ENCODE results near the gene FOXN3. TPM values are rescaled to one million over a fixed set of nuclear protein-coding genes. Genes with fewer than 3 reads are reported as not detected.

The FOXN3 gene
- polyA plus RNA-seq, 12 donors: 52.7 to 126 (median 74.8) TPM

DNA sequence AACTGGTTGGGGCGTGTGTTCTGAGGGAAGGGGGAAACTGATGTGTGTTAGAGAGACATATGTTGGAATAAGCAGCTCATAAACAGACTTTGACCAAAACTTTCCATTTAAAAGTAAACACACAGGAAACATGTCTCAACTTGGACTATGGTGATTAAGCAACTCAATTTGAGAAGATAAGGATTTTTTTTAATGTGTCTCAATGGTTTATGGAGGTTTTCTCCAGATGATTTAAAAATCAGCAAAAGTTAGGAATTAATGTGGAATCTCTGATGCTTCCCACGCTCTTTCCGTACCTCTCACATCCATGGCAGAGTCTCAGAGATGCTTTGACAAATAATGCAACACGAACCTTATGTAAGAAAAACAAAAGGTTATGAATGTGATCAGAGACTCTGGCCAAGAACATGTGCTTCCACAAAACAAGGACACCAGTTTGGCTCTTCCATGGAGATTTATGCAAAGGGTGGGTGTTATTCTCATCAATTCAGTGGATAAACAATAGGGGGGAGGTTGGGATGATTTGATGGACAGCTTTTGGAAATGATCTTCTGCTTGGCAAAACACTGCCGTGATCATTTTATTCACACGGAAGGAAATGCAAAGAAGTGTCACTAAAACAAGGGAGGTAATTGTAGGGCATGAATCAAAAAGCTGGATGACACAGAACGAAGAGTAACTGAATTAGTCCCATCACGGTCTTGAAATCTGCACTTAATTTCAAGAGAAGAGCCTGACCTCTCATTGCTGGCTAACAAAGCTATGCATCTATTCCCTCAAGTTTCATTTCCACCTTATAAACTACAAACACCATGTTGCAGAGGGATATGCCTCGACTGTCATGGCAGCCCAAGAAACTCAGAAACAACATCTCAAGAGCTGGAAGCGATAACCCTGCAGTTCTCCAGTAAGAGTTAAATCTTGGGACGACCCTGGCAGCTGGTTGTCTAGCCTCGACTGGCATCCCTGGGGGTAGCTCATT is 76.5 kb downstream of the FOXN3 start:
- DNase-seq: no peak

DNA sequence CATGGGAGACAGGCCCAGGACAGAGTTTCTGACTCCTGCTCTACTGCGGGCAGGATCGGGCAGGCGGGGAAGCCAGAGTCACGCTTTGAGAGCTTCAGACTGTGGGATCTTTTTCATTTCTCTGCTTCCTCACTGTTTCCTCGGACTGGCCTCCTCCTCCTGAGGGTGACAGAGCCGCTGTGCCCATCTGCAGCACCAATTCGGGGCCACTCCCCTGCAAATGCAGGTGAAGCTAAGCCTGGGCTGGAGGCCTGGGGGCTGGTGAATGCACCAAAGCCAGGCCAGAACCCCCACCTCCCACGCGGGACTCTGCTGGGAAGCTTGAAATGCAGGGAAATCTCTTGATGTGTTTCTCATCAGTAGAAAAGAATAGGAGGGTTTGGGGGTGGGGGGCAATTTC is 77.5 kb downstream of the FOXN3 start:
- no peak for DNase-seq

DNA sequence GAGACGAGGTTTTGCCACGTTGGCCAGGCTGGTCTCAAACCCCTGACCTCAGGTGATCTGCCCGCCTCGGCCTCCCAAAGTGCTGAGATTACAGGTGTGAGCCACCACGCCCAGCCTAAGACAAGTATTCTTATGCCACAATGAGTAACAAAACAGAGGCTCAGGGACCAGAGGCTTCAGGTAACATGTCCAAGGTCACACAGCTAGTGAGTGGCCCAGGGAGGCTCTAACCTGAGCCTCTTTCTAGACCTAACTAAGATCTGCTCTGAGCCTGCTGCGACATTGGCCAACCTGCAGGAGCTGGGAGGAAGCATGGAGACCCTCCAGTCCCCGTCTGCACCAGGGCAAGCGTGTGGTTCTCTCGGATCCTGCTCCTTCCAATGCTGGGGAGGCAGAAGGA is 77.9 kb downstream of the FOXN3 start:
- DNase-seq: no peak

DNA sequence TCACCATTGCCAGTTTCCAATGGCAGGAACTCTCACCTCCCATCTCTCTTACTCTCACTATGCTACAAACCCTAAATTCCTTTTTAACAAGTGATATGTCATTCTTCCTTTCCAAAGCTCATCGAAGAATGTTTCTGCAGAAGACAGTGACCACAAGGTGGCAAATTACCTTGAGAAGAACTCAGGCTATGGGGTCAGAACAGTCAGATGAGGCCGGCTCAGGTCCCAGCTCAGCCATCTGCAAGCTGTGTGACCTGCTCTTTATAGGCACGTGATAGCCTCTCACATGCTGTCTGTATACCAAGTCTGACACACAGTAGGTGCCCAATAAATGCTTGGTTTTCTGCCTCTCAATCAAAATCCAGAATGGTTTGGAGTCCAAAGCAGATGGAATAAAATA is 80.7 kb downstream of the FOXN3 start:
- no peak for DNase-seq

DNA sequence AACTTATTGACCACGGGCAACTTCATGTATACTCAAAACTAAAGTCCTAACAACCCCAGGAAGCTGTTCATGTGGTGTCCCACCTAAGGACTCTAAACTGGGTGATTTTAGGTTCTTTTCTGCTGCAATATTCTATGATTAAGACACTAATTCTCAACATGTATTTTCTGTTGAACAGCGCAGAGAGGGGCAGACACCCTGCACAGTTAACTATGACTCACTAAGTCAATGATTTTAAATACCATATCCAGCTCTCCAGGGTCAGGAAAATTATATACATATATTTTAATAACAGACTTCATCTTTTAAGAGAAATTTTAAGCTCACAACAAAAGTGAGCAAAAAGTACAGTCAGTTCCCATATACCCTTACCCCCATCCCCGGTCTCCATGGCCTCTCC is 85.0 kb downstream of the FOXN3 start:
- no peak for DNase-seq

DNA sequence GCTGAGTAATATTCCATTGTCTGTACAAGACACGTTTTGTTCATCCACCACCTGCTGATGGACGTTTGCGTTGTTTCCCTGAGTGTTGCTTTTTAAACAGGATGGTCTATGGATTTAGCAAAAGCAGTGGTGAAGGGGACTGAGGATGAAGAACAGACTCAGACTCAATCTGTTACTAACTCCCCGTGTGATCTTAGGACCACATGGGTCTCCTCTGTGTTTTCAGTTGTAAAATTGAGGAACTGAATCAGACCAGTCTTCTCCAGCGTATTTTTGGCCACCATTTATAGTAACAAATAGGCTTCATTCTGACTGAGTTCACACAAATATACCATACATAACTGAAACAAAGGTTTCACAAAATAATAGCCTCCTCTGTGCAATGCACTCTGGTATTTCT is 85.6 kb downstream of the FOXN3 start:
- no peak for DNase-seq

DNA sequence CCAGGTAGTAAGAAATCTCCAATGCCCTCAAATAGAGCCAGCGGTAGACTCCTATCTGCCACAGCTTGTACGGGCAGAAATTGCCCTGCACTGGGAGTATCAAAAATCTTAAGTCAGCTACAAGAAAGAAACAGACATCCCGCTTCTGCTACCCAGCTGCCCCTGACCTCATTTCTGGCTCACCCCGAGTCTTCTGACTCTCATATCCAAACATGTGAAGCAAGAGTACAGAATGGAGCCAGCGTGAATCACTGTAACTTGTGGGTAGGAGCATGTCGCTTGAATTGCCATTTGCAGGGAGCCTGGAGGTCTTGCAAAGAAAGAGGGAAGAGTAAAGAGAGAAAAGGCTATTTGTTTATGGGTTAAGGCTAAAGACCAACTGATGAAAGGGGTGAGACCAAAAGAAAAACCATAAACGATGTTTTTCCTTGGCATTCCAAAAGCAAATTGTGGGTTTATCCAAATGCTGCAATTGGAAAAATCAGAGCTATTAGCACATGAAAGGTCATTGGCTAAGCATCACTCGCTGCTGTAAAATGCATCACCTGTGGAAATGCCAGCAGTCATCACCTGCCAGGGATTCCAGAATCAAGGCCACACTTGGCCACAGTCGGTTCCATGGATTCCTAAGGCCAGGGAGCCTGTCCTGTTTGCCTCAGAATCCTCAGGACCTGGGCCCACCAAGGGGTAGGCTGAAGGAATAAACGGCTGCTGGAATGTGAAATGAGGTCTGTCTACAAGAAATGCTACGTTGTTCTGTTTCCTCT is 86.6 kb downstream of the FOXN3 start:
- DNase-seq: peak; percentile 48

DNA sequence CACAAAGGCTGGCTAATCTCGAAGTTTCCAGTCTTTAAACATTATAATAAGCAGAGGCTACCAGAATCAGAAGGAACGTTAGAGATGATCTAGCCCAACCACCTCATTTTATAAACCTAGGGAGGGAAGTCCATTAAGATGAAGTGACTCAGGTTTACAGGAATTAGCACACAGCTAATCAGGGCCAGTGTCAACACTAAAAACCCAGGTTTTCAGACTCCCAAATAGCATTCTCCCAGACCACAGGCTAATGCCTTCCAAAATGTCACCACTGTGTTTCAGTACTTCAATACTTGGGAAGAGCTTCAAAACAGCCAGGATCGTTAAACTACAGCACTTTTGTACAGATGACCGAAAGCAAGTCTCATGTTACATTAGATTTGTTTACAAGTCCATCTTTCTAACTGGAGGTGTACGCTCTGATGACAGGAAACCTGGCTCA is 89.2 kb downstream of the FOXN3 start:
- DNase-seq: no peak

DNA sequence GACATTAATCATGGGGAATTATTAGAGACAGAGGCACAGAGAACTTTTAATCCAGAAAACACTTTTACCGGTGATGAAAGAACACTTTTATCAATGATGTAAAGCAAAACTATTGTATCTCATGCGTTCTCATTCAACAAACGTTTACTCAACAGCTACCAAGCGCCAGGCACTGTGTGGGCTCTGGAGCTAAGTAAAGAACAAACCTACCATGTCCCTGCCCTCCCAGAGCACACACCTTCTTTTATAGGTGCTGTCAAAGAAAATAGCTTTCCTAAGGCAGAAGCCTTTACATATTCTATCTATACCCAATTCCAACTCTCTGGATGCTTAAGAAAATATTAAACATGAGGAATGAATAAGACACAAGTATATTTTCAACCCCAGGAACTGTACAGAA is 91.1 kb downstream of the FOXN3 start:
- DNase-seq: no peak

DNA sequence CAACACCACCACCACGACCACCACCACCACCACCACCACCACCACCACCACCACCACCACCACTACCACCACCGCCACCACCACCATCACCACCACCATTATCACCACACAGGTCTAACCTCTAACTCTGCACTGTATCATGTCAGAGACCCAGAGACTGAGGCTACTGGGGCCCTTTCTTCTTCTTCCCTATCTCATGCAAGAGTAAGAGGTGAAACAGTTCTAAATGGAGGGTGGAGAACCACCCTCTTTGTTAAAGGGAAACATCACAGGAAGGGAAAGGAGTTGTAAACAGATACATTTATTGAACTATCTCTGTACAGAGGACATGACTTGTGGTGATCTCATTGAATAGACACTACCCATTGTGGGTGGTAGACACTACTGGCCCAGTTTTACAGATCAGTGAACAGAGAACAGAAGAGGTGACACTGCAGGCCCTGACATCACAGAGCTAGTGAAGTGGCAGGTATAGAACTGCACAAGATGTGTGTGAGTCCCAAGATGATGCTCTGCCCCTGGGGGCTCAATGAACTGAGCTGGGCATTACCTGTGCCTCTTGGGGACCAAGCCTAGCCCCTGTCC is 91.6 kb downstream of the FOXN3 start:
- DNase-seq: no peak

DNA sequence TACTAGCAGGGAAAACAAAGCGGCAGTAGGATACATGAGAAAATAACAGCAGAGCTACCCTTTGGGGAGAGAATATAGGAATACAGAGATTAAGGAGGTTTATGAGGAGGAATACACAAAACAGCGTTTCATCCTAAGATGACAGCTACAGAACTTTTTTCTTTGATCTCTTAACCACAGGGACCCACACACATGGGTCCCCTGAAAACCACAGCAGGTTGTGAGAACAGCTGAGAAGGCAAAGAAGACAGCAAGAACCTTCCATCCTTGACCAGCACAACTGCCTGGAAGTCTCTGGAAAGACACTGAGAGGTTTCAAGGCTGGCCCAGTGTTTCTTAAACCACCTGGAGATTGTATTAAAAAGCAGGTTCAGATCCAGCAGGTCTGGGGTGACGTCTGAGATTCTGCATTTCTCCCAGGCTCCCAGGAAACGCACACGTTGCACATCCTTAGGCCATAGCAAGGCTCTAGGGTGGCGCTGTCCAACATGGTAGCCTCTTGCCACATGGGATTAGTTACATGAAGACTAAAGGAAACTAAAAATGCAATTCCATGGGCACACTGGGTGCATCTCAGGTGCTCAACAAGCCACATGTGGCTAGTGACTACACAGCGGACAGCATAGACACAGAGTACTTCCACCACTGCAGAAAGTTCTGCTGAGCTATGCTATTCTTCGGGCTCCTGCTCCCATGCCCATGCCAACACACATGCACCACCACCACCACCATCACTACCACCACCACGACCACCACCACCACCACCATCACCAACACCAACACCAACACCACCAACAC is 92.3 kb downstream of the FOXN3 start:
- no peak for DNase-seq

DNA sequence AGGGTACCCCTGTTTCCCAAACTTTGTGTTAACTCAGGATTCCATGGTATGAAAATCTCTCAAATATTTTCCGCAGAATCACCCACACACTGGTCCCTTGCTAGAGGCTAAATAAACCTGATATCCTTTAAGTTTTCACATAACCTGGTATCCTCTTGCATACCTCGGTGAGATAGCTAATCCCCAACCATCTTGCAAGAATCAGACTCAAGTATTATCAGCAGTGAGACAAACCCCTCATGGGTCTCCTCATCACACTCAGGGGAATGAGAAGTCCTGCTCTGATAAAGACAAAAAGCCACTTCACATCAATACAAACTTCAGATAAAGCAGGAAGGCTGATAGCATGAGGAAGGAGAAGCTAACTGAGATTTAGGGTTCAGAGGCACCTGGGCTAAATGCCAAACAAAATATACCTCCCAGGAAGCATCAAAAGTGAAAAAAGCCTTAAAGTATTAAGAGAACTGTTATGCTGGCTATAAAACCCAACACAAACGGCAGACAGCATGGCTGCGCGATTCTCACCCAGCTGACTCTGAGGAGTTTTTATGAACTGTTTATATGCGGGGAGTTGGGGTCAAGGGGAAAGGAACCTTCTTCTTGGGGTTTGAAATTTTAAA is 96.5 kb downstream of the FOXN3 start:
- DNase-seq: no peak

DNA sequence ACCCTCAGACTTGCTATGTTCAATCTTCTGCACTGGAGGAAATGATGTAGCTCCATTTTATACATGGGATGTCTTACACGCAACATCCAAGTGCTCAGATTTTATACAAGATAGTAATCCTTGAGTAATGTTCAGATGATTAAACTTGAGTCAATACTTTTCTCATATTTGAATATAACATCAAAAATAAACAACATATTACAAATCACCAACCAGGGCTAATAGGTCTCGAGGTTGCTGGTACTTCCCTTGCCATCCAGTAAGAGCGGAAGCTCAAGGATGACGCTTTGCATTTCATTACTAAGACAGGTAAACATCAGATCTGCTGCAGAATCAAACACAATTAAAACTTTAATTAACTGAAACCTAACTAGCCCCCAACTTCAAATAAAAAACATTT is 97.3 kb downstream of the FOXN3 start:
- DNase-seq: no peak

DNA sequence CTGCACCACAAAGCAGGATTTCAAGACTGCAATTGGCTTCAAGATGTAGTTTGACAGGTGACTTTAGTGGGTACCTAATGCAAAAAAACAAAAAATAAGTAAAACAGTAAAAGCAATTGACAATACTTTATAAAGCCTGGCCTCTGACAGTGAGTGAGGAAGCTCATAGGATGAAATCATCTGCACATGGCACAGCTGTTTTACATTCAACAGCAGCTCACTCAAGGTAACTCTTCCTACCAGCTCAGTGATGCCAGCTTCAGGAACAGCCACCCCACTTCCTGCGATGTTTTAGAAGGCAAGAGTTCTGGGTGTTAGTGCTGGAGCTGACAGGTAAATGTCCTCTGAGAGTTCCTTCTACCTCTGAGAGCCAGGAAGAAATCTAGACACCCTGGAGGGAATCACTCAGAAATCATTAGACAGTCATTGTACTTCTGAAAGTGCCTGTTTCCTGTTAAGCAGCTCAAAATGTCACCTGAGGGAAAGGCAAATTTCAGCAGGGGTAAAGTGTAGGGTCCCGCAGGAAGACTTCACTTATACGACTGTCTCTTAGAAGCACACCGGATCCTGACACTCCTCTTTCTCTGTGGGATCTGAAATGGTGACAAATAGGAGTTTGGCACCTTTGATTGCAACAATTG is 99.9 kb downstream of the FOXN3 start:
- DNase-seq: no peak

DNA sequence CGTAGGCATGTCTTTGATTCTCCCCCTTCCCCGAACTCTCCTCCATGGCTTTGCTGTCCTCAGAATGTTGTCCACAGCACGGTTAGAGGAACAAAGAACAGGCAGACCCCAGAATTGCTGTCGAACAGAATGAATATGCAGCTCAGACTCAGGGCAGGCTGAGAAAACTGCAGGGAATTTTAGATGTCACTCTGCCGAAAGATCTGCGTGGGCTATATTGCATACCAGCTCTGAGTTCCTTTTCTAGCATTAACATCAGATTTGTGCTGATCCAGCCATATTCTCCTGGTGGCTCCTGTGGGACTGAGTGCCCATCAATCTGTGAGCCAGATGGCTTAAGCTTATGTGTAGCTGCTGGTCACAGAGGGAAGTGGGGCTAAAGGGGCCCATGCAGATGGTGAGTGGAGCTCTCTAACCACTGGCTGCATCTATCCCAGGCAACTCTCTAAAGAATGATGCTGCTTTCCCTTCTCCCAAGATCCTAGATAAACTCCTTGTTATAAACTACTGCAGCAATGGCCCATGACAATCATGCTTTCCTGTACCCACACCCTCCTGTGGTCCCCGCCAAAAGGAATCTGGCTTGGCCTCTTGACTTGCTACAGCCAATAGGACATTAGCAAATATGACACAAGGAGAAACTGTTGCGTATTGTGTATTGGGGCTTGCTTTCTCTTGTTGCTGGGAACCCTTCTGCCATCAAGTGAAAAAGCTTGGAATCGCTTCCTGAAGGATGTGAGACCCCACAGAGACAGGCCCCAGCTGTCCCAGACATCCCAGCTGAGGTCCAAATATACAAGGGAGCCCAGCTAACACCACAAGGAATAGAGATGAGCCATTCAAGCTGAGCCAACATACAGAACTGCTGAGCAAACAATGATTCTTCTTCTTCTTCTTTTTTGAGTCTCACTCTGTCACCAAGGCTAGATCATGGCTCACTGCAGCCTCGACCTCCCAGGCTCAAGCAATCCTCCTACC is 101.3 kb downstream of the FOXN3 start:
- DNase-seq: no peak

DNA sequence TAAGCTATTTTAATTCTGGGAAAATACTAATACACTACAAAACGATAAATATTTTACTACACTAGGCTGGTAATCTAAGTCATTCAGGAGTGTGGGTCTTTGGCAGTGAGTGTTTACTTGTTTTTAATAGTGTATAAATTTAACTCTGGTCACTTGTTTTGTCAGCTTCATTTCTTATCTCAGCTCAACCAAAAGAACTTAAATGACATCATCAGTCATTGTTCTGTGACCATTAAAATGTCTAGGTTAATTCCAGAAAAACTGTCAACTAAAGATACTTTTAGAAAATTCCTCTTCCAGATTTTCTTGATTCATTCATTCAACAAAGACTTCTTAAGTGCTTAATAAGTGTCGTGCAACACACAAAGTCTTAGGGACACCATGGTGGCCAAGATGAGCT is 102.8 kb downstream of the FOXN3 start:
- no peak for DNase-seq

DNA sequence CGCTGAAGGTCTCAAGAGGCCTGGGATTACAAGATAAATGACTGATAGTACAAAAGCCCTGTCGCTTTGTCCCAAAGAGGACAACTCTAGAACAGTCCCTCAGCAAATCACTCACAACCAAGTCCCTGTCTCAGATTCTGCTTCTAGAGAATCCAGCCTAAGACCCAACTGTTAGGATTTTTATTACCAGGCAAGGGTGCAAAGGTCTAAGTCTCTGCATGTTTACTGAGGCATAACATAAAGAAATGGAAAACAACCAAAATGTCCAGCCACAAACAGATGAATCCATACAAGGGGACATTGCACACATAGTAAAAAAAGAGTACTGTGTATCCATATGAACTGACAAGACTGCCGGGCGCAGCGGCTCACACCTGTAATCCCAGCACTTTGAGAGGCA is 104.1 kb downstream of the FOXN3 start:
- DNase-seq: no peak

DNA sequence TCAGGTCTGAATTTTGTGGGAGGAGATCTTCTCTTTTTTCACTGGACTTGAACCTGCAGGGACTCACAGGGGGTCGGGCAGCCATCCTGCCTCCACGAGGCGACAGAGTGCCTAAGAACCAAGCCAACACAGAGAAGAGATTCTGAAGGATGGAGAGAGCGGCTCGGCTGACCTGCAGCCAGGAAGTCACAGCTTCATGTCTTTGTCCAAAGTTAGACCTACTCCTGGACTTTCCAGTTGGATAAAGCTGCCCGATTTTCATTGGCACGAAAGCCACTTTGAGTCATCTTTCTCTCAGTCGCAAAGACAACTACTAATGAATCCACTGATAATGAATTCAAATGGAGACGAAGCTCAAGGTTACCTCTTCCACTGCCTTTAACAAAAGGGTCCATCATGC is 106.8 kb downstream of the FOXN3 start:
- no peak for DNase-seq

DNA sequence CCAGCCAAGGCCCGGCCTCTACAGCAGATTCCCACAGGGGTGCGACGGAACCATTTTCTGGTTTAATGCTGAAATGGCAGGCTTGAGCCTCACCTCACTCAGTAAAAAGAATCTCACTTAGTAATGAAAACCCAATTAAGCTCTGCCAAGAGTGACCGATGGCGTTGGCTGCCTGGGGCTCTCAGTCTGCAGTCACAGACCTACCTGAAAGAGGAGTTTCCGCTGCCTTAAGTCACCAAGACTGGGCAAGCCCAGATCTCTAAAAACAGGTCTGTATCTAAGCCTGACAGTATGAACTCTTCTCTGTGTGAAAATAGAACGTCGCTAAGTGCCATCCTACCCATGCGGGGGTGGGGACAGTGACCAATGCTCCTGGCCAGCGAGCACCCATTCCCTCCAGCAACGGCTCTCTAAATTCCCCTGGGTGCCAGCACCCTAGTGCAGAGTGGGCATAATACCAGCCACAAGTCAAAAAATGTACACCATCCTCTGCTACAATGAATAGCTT is 107.3 kb downstream of the FOXN3 start:
- no peak for DNase-seq

All from muscle of arm (tissue), 12 donors.